ENCODE results near the gene MAN1C1. TPM values are rescaled to one million over a fixed set of nuclear protein-coding genes. Genes with fewer than 3 reads are reported as not detected.

Gene MAN1C1
- total and polyA plus RNA-seq, 7 donors, result 1.8 to 6.7 (median 2.0) TPM

DNA sequence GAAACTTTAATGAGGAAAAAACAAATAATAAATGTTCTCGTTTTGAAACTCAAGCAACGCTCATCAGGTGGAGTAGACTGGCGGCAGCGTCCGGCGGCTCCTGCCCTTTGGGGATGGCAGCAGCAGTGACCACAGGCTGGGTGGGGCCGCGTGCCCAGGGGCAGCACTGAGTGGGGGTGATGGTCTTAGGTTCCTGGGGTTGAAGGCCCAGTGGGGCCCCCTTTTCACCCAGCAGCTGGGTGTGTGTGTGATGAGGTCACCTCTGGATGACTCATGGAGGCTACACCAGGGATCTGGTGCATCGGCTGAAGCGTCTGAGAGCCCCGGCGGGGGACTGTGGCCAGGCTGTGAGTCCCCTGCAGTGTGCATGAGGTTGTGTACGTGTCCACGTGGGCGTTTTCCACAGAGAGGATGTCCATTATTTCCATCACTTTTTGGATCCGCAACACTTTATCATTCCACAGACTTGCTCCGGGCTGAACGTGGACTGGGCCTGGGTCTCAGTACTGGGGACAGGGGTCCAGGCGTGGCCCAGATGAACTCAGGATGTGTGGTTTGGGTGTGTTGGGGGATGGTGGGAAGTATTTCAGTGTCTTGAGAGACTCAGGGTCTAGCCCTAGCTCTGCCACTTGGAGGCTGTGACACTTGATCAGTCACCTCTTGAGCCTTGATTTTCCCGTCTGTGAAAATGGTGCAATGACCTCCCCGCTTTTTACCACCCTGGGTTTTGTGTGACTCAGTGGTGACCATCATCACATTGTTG, 47.6 kb upstream of the MAN1C1 start:
- peak; percentile 71 to 74 for DNase-seq
- TF ChIP-seq, protein P1, sequence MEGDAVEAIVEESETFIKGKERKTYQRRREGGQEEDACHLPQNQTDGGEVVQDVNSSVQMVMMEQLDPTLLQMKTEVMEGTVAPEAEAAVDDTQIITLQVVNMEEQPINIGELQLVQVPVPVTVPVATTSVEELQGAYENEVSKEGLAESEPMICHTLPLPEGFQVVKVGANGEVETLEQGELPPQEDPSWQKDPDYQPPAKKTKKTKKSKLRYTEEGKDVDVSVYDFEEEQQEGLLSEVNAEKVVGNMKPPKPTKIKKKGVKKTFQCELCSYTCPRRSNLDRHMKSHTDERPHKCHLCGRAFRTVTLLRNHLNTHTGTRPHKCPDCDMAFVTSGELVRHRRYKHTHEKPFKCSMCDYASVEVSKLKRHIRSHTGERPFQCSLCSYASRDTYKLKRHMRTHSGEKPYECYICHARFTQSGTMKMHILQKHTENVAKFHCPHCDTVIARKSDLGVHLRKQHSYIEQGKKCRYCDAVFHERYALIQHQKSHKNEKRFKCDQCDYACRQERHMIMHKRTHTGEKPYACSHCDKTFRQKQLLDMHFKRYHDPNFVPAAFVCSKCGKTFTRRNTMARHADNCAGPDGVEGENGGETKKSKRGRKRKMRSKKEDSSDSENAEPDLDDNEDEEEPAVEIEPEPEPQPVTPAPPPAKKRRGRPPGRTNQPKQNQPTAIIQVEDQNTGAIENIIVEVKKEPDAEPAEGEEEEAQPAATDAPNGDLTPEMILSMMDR (IDR thresholded peaks at IDR 0.05), result no peak
- peak overlapping the region; percentile 89 for H3K27ac ChIP-seq
- H3K9me3 ChIP-seq, result no peaks in the 10 kb centered on the region
- intact Hi-C loops (cut with DNase I), result loop anchor here in 1 of 2 donors (5.0 kb wide), 1 partner anchor 228 kb away; no protein-coding TSS in a partner anchor
- no peak overlapping the region for H3K4me3 ChIP-seq
- no peaks in the 10 kb centered on the region for H3K27me3 ChIP-seq (ENCODE audit: insufficient read depth in 3 of 3, low read length in 2 of 3)
- ATAC-seq, result peak in 2 of 4 donors; percentile 13 to 16
- whole genome bisulfite sequencing, 3 donors, result 61 to 75% (median 65%) methylated on average over 21 of the region's 21 CpGs
- H3K4me1 ChIP-seq, result peaks cover 53% of the 10 kb centered on the region
- H3K36me3 ChIP-seq (ENCODE audit: insufficient read depth in 1 of 2, low read depth in 1 of 2), result peaks cover 0 to 9% of the 10 kb centered on the region in 2 donors

DNA sequence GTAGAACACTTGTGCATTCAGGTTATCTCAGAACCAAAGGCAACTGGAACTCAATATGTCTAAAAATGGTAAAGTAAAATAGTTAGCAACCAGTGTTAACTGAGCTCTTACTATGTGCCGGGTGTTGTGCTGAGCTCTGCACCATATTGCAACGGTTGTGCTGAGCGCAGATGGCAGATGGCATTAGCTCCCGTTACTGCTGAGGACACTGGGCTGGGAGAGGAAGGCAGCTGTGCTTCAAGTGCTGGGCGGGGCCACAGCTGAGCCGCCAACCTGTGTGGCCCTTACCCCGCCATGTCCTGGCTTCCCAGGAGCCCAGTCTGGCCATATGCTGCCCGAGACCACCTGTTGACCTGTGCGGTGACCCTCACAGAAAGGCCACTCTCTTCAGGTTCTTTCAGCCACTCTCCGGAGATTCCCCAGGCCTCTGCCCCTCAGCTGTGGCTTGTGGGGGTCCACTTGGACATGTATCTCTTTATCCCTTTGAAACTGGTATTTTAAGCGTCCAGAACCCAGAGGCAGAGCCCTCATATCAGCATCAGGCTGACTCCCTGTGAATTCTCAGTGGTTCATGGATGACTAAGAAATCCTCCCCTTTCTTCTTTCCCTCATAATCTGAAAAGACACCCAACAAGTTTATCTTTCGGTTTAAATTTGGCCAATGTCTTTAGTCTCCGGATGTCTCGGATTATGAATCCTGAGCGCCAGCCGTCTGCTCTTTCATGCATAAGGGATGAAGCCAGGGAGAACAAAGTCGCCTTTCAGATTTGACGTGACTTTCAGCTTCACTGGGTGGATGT, 46.8 kb upstream of the MAN1C1 start:
- no peak for DNase-seq
- TF ChIP-seq, protein P1 (IDR thresholded peaks at IDR 0.05), result no peak
- peaks cover 0 to 1% of the 10 kb centered on the region in 2 donors for H3K36me3 ChIP-seq (ENCODE audit: insufficient read depth in 1 of 2, low read depth in 1 of 2)
- H3K9me3 ChIP-seq, result no peaks in the 10 kb centered on the region
- ATAC-seq, result no peak
- intact Hi-C loops (cut with DNase I), result loop anchor here in 1 of 2 donors (5.0 kb wide), 1 partner anchor 228 kb away; no protein-coding TSS in a partner anchor
- peaks cover 51% of the 10 kb centered on the region for H3K4me1 ChIP-seq
- no peaks in the 10 kb centered on the region for H3K27me3 ChIP-seq (ENCODE audit: insufficient read depth in 3 of 3, low read length in 2 of 3)
- peak overlapping the region; percentile 16 for H3K27ac ChIP-seq
- H3K4me3 ChIP-seq, result no peak overlapping the region
- WGBS, 3 donors, result 58 to 77% (median 64%) methylated on average over 18 of the region's 18 CpGs

DNA sequence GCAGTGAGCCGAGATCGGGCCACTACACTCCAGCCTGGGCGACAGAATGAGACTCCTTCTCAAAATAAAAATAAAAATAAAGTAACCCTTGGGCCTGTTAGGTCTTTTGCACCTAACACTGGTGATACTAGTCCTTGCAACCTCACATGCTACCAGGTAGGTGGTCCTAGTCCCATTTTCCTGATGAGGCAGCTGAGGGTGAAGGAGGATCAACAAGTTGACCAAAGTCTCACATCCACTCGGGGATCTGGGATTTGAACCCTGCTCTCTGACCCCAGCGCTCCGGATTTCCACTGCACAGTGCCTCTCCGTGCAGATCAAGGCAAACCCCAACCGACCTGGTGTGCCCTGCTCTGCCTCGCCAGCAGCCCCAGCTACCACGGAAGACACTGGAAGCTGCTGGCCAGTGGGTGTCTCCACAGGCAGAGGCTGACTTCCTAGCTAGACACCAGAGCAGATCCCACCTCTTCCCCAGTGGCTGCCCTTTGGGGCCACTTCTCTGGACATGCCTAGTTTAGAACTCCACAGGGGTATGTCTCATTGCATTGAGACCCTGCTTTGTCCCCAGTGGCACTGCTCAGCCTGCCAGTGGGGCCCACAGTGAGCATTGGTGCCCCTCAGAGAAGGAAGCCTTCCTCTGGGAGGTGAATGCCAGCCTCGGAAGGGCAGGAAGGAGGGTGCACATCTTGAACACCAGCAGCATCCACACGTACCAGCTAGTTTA, 45.6 kb upstream of the MAN1C1 start:
- Histone ChIP-seq H3K36me3 (ENCODE audit: insufficient read depth in 1 of 2, low read depth in 1 of 2) (no peaks in the 10 kb centered on the region), H3K4me1 (peaks cover 39% of the 10 kb centered on the region), H3K27ac (no peak overlapping the region), H3K4me3 (no peak overlapping the region), H3K27me3 (ENCODE audit: insufficient read depth in 3 of 3, low read length in 2 of 3) (no peaks in the 10 kb centered on the region), H3K9me3 (no peaks in the 10 kb centered on the region)
- intact Hi-C loops (cut with DNase I), result no loop called here
- ATAC-seq (no peak), DNase-seq (no peak)
- TF ChIP-seq, protein P1 (IDR thresholded peaks at IDR 0.05), result no peak
- 74 to 82% (median 75%) methylated on average over 12 of the region's 12 CpGs for WGBS, 3 donors

DNA sequence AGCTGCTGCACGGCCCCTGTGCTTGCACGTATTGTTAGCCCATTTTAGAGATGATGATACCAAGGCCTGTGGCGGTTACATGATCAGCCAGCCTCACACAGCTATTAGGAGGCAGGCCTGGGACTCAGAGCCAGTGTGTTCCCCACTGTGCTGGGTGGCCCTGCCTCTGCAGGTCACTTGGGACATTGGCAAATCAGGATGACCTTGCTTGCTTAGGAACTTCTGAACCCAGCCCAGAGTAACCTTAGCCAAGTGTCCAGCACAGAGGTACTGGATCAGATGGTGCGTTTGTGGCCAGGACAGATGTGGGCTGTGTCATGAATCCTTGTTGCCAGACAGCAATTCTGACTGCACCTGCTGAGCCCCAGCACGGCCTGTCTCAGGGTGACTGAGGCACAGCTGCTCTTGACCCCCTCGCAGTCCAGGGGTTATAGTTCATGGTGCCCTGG, 45.0 kb upstream of the MAN1C1 start:
- Histone ChIP-seq H3K4me3 (no peak overlapping the region), H3K27me3 (ENCODE audit: insufficient read depth in 3 of 3, low read length in 2 of 3) (no peaks in the 10 kb centered on the region), H3K9me3 (no peaks in the 10 kb centered on the region), H3K36me3 (ENCODE audit: insufficient read depth in 1 of 2, low read depth in 1 of 2) (no peaks in the 10 kb centered on the region), H3K27ac (no peak overlapping the region), H3K4me1 (peaks cover 35% of the 10 kb centered on the region)
- intact Hi-C loops (cut with DNase I), result no loop called here
- no peak for DNase-seq
- TF ChIP-seq, protein P1 (IDR thresholded peaks at IDR 0.05), result no peak
- ATAC-seq, result peak in 1 of 4 donors; percentile 6
- 40 to 57% (median 47%) methylated on average over 6 of the region's 6 CpGs for WGBS, 3 donors

All from psoas muscle (tissue), 8 donors.